HCT116 (cell line): ENCODE results near the gene MYO1E. TPM values are rescaled to one million over a fixed set of nuclear protein-coding genes. Genes with fewer than 3 reads are reported as not detected.

Experiments
- ATAC-seq: fragments of 200-7000 bp; cut with Tn5 transposase; 2 replicates; pipeline ENCODE4 v1.9.1; 2020; ENCODE audit warnings: mild to moderate bottlenecking, moderate library complexity
- BruUV-seq: library from RNA; stranded (reverse); fragments of 400-500 nt; replicated peaks from 2 replicates; lab custom pipeline; 2021; lab: Mats Ljungman, UMichigan
- CTCF ChIA-PET: fragments of 300-600 bp; sonication (Branson Sonifier 250); formaldehyde crosslinking; loops from one replicate; lab custom pipeline; 2021; ENCODE audit warnings: antibody characterized with exemption; lab: Charles Lee
- POLR2A ChIA-PET: fragments of 300-600, 350-600 bp; sonication (Branson Sonifier 250); formaldehyde crosslinking; loops from one replicate; lab custom pipeline; 2021; ENCODE audit warnings: antibody characterized with exemption; lab: Charles Lee
- RAD21 ChIA-PET, 2 experiments: fragments of 300-600 bp; sonication (Branson Sonifier 250); formaldehyde crosslinking; loops; one replicate each; lab custom pipeline; 2023; ENCODE audit warnings: low total read pairs in 2 of 2; ENCODE audit not compliant: uncharacterized antibody in 2 of 2, unreplicated experiment in 2 of 2, low non-redundant PET in 1 of 2; lab: Charles Lee
- DNase-seq: peaks from one replicate; pipeline ENCODE4 v3.0.0-alpha.2; 2010; ENCODE audit warnings: low read depth, low spot score
- H2AFZ ChIP-seq: fragments of 200-600 bp; shearing (Covaris generic), sonication (generic); 2 replicates; pipeline ENCODE4 v1.6.1; 2017; ENCODE audit warnings: low read depth, mixed run types, mixed read lengths, antibody characterized with exemption, low read length; ENCODE audit not compliant: poor library complexity, severe bottlenecking
- H3K27ac ChIP-seq: 2 replicates; pipeline ENCODE4 v1.5.1; 2012; ENCODE audit warnings: low read depth, low read length
- H3K27me3 ChIP-seq: fragments of 200-600 bp; sonication (generic); 2 replicates; pipeline ENCODE4 v1.6.1; 2016; ENCODE audit warnings: mixed run types, low read length, mixed read lengths; ENCODE audit not compliant: insufficient read depth
- H3K36me3 ChIP-seq, 2 experiments: fragments of 200-500 bp in 1 of 2; fragments of 200-600 bp in 1 of 2; sonication (Bioruptor generic) in 1 of 2; sonication (generic) in 1 of 2; 2 replicates each; pipeline versions ENCODE4 v1.5.1 to v1.6.1; 2014 to 2016; ENCODE audit warnings: low read length in 2 of 2, inconsistent platforms in 1 of 2, mixed read lengths in 1 of 2, mixed run types in 1 of 2; ENCODE audit not compliant: insufficient read depth in 2 of 2, control insufficient read depth in 1 of 2
- H3K4me1 ChIP-seq, 2 experiments: fragments of 200-600 bp in 1 of 2; sonication (generic) in 1 of 2; 2 replicates each; pipeline versions ENCODE4 v1.5.1 to v1.6.1; 2012 to 2017; ENCODE audit warnings: low read length in 2 of 2, inconsistent platforms in 1 of 2, mild to moderate bottlenecking in 1 of 2, mixed read lengths in 1 of 2, mixed run types in 1 of 2, moderate library complexity in 1 of 2; ENCODE audit not compliant: insufficient read depth in 2 of 2, control insufficient read depth in 1 of 2
- H3K4me2 ChIP-seq: fragments of 200-600 bp; sonication (generic); 2 replicates; pipeline ENCODE4 v1.6.1; 2017; ENCODE audit warnings: mixed run types, low read length, mixed read lengths
- H3K4me3 ChIP-seq, 2 experiments: fragments of 200-600 bp in 1 of 2; sonication (generic) in 1 of 2; replicated peaks in 1 of 2; 2 replicates each; pipeline ENCODE4 v1.5.1; 2011 to 2016; ENCODE audit warnings: low read length in 2 of 2, control low read depth in 1 of 2, low read depth in 1 of 2, mild to moderate bottlenecking in 1 of 2, mixed read lengths in 1 of 2, mixed run types in 1 of 2
- H3K79me2 ChIP-seq: fragments of 200-600 bp; sonication (generic); 2 replicates; pipeline ENCODE4 v1.6.1; 2017; ENCODE audit warnings: mild to moderate bottlenecking, mixed run types, low read length, moderate library complexity, mixed read lengths; ENCODE audit not compliant: insufficient read depth
- H3K9ac ChIP-seq: fragments of 200-600 bp; sonication (generic); 2 replicates; pipeline ENCODE4 v1.6.1; 2016; ENCODE audit warnings: low read length, mixed read lengths
- H3K9me2 ChIP-seq: fragments of 200-600 bp; sonication (generic), shearing (Covaris generic); 2 replicates; pipeline ENCODE4 v1.6.1; 2017; ENCODE audit warnings: mixed run types, mild to moderate bottlenecking, moderate library complexity; ENCODE audit not compliant: insufficient read depth
- H3K9me3 ChIP-seq, 2 experiments: fragments of 200-500 bp in 1 of 2; fragments of 200-600 bp in 1 of 2; sonication (Bioruptor generic) in 1 of 2; sonication (generic) in 1 of 2; 2 replicates each; pipeline ENCODE4 v1.6.1; 2014 to 2017; ENCODE audit warnings: low read length in 2 of 2, mixed read lengths in 2 of 2, inconsistent platforms in 1 of 2, low read depth in 1 of 2, mild to moderate bottlenecking in 1 of 2, mixed run types in 1 of 2, moderate library complexity in 1 of 2; ENCODE audit not compliant: control insufficient read depth in 1 of 2, insufficient read depth in 1 of 2
- H4K20me1 ChIP-seq: fragments of 200-600 bp; sonication (generic), shearing (Covaris generic); 2 replicates; pipeline ENCODE4 v1.6.1; 2017; ENCODE audit warnings: mixed run types, mild to moderate bottlenecking, moderate library complexity; ENCODE audit not compliant: insufficient read depth
- ATF3 ChIP-seq: IDR thresholded peaks from 2 replicates; pipeline ENCODE4 v1.6.1; 2012
- CBX3 ChIP-seq: IDR thresholded peaks from 2 replicates; pipeline ENCODE4 v1.6.1; 2012; ENCODE audit warnings: low read depth
- CEBPB ChIP-seq: IDR thresholded peaks from 2 replicates; pipeline ENCODE4 v1.6.1; 2012; ENCODE audit warnings: low read depth
- EGR1 ChIP-seq: IDR thresholded peaks from 2 replicates; pipeline ENCODE4 v1.6.1; 2012; ENCODE audit warnings: low read depth
- FOSL1 ChIP-seq: IDR thresholded peaks from 2 replicates; pipeline ENCODE4 v1.6.1; 2012; ENCODE audit warnings: low read depth
- JUND ChIP-seq: IDR thresholded peaks from 2 replicates; pipeline ENCODE4 v1.6.1; 2012
- MAX ChIP-seq: IDR thresholded peaks from 2 replicates; pipeline ENCODE4 v1.6.1; 2012
- POLR2A ChIP-seq: IDR thresholded peaks from 2 replicates; pipeline ENCODE4 v1.7.0; 2011; ENCODE audit warnings: borderline replicate concordance; ENCODE audit not compliant: insufficient read depth, insufficient read length; ENCODE audit errors: extremely low read depth
- POLR2AphosphoS5 ChIP-seq: IDR thresholded peaks from 2 replicates; pipeline ENCODE4 v1.6.1; 2011; ENCODE audit warnings: mild to moderate bottlenecking, low read depth, low read length, moderate library complexity
- SIN3A ChIP-seq: IDR thresholded peaks from 2 replicates; pipeline ENCODE4 v1.6.1; 2012; ENCODE audit warnings: low read depth
- SP1 ChIP-seq: IDR thresholded peaks from 2 replicates; pipeline ENCODE4 v1.6.1; 2012; ENCODE audit warnings: low read depth
- YY1 ChIP-seq: IDR thresholded peaks from 2 replicates; pipeline ENCODE4 v1.6.1; 2011; ENCODE audit warnings: low read length, low read depth, moderate library complexity, mild to moderate bottlenecking; ENCODE audit not compliant: insufficient replicate concordance; ENCODE audit errors: extremely low read depth
- ZFX ChIP-seq: fragments of 450-650 bp; IDR thresholded peaks from 2 replicates; pipeline ENCODE4 v1.6.1; 2017
- ZNF274 ChIP-seq: fragments of 200-500 bp; sonication (Bioruptor generic); IDR thresholded peaks from 2 replicates; pipeline ENCODE4 v1.6.1; 2014; ENCODE audit warnings: mild to moderate bottlenecking, low read depth, low read length, inconsistent platforms
- intact Hi-C: fragments of 100-400 bp; cut with micrococcal nuclease; formaldehyde crosslinking; loops from 2 replicates; pipeline ENCODE4 v1.10.0; 2022
- total RNA-seq: library from RNA; stranded (reverse); gene quantifications from one replicate; pipeline ENCODE4 v1.2.1, GENCODE V29; 2021; ENCODE audit not compliant: unreplicated experiment
- TF ChIP-seq, protein P1 (sequence below): IDR thresholded peaks from 2 replicates; pipeline ENCODE4 v1.6.1; 2012; ENCODE audit warnings: low read depth
- TF ChIP-seq, protein P2 (sequence below), 3 experiments: fragments of 200-600 bp in 1 of 3; sonication (generic) in 1 of 3; IDR thresholded peaks in 2 of 3; conservative IDR thresholded peaks in 1 of 3; 2 replicates each; pipeline ENCODE4 v1.5.1; 2012 to 2017; ENCODE audit warnings: low read depth in 2 of 3, low read length in 2 of 3, antibody characterized with exemption in 1 of 3, borderline replicate concordance in 1 of 3, control low read depth in 1 of 3, mild to moderate bottlenecking in 1 of 3, mixed read lengths in 1 of 3, mixed run types in 1 of 3, moderate library complexity in 1 of 3; ENCODE audit not compliant: insufficient read depth in 1 of 3

MYO1E gene
- total RNA-seq, 1 experiment from 2014 or later: 182 TPM

DNA sequence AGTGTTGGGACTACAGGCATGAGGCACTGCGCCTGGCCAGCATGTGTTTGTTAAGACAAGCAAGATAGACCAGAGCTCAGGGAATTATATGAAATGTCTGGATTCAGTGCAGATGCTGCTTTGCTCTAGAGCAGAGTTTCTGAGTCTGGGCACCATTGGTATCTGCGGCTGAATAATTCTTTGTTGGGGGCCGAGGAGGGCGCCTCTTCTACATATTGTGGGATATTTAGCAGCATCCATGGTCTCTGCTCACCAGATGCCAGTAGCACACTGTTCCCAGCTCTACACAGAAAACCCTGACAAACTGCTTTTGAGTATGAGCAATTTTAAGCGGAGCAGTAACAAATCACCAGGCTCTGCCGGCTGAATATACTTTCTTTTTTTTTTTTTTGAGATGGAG, 169.7 kb downstream of the MYO1E start:
- Histone ChIP-seq H3K4me3 (no peak overlapping the region), H3K79me2 (no peaks in the 10 kb centered on the region), H3K9me3 (no peaks in the 10 kb centered on the region), H4K20me1 (no peaks in the 10 kb centered on the region), H3K4me2 (no peak overlapping the region), H2AFZ (no peak overlapping the region), H3K27me3 (no peaks in the 10 kb centered on the region)
- intact Hi-C loops: no loop called here
- no TSS peak for BruUV-seq
- ChIA-PET RAD21 (no interaction called here), POLR2A (no interaction called here)
- DNase-seq (no peak), ATAC-seq (no peak)
- TF ChIP-seq MAX (no peak), POLR2AphosphoS5 (no peak), JUND (no peak), SIN3A (no peak), POLR2A (no peak), ATF3 (no peak), ZFX (no peak), SP1 (no peak), ZNF274 (no peak), FOSL1 (no peak), EGR1 (no peak), YY1 (no peak), CBX3 (no peak), CEBPB (no peak)
- TF ChIP-seq, protein P1, sequence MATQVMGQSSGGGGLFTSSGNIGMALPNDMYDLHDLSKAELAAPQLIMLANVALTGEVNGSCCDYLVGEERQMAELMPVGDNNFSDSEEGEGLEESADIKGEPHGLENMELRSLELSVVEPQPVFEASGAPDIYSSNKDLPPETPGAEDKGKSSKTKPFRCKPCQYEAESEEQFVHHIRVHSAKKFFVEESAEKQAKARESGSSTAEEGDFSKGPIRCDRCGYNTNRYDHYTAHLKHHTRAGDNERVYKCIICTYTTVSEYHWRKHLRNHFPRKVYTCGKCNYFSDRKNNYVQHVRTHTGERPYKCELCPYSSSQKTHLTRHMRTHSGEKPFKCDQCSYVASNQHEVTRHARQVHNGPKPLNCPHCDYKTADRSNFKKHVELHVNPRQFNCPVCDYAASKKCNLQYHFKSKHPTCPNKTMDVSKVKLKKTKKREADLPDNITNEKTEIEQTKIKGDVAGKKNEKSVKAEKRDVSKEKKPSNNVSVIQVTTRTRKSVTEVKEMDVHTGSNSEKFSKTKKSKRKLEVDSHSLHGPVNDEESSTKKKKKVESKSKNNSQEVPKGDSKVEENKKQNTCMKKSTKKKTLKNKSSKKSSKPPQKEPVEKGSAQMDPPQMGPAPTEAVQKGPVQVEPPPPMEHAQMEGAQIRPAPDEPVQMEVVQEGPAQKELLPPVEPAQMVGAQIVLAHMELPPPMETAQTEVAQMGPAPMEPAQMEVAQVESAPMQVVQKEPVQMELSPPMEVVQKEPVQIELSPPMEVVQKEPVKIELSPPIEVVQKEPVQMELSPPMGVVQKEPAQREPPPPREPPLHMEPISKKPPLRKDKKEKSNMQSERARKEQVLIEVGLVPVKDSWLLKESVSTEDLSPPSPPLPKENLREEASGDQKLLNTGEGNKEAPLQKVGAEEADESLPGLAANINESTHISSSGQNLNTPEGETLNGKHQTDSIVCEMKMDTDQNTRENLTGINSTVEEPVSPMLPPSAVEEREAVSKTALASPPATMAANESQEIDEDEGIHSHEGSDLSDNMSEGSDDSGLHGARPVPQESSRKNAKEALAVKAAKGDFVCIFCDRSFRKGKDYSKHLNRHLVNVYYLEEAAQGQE: no peak
- TF ChIP-seq, protein P2, sequence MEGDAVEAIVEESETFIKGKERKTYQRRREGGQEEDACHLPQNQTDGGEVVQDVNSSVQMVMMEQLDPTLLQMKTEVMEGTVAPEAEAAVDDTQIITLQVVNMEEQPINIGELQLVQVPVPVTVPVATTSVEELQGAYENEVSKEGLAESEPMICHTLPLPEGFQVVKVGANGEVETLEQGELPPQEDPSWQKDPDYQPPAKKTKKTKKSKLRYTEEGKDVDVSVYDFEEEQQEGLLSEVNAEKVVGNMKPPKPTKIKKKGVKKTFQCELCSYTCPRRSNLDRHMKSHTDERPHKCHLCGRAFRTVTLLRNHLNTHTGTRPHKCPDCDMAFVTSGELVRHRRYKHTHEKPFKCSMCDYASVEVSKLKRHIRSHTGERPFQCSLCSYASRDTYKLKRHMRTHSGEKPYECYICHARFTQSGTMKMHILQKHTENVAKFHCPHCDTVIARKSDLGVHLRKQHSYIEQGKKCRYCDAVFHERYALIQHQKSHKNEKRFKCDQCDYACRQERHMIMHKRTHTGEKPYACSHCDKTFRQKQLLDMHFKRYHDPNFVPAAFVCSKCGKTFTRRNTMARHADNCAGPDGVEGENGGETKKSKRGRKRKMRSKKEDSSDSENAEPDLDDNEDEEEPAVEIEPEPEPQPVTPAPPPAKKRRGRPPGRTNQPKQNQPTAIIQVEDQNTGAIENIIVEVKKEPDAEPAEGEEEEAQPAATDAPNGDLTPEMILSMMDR (IDR thresholded peaks at IDR 0.05 in 2 of 3, conservative IDR thresholded peaks at IDR 0.05 in 1 of 3; ENCODE audit: borderline replicate concordance in 1 of 3, insufficient read depth in 1 of 3, low read depth in 2 of 3, low read length in 2 of 3): no peak
- TF ChIP-seq, all 23 proteins: peak for 0
- Histone ChIP-seq H3K9me2 (no peaks in the 10 kb centered on the region), H3K36me3 (peaks cover 11 to 15% of the 10 kb centered on the region in 2 experiments; a peak in 2 of 4 replicates), H3K4me1 (peaks cover 16 to 22% of the 10 kb centered on the region in 2 experiments), H3K9ac (no peak overlapping the region), H3K27ac (no peak overlapping the region)
- CTCF ChIA-PET: no interaction called here
